ENCODE data around the gene RFX2.
A peak's percentile ranks its signal among the peaks of the same experiment; 100 is the strongest.

Gene RFX2

GRCh38 chr19:6095760-6096159 lies 14.5 kb downstream of the RFX2 start:
- no peak overlapping the region for H3K4me3 ChIP-seq (ENCODE audit: low read depth, low read length)
- no peak for DNase-seq (ENCODE audit: low read depth, low spot score)
- no peak for TF ChIP-seq CTCF (IDR thresholded peaks at IDR 0.05; ENCODE audit: low read depth, low read length)
- in situ Hi-C loops (cut with HindIII; ENCODE audit: low sequenced_read_pairs) = no loop called here

GRCh38 chr19:6092329-6093286 lies 17.7 kb downstream of the RFX2 start:
- in situ Hi-C loops (cut with HindIII; ENCODE audit: low sequenced_read_pairs) = no loop called here
- peak overlapping the region; percentile 9 for H3K4me3 ChIP-seq (ENCODE audit: low read depth, low read length)
- TF ChIP-seq CTCF (IDR thresholded peaks at IDR 0.05; ENCODE audit: low read depth, low read length) = no peak
- DNase-seq (ENCODE audit: low read depth, low spot score) = peak; percentile 82

GRCh38 chr19:6091771-6092291 lies 18.5 kb downstream of the RFX2 start:
- TF ChIP-seq CTCF (IDR thresholded peaks at IDR 0.05; ENCODE audit: low read depth, low read length) = no peak
- DNase-seq (ENCODE audit: low read depth, low spot score) = peak; percentile 56
- in situ Hi-C loops (cut with HindIII; ENCODE audit: low sequenced_read_pairs) = no loop called here
- peak overlapping the region; percentile 9 for H3K4me3 ChIP-seq (ENCODE audit: low read depth, low read length)

GRCh38 chr19:6090634-6091033 lies 19.7 kb downstream of the RFX2 start:
- in situ Hi-C loops (cut with HindIII; ENCODE audit: low sequenced_read_pairs) = no loop called here
- no peak for DNase-seq (ENCODE audit: low read depth, low spot score)
- no peak for TF ChIP-seq CTCF (IDR thresholded peaks at IDR 0.05; ENCODE audit: low read depth, low read length)
- no peak overlapping the region for H3K4me3 ChIP-seq (ENCODE audit: low read depth, low read length)

GRCh38 chr19:6088602-6089049 lies 21.7 kb downstream of the RFX2 start:
- no peak overlapping the region for H3K4me3 ChIP-seq (ENCODE audit: low read depth, low read length)
- no peak for TF ChIP-seq CTCF (IDR thresholded peaks at IDR 0.05; ENCODE audit: low read depth, low read length)
- in situ Hi-C loops (cut with HindIII; ENCODE audit: low sequenced_read_pairs) = no loop called here
- peak; percentile 65 for DNase-seq (ENCODE audit: low read depth, low spot score)

GRCh38 chr19:6087074-6087571 lies 23.2 kb downstream of the RFX2 start:
- H3K4me3 ChIP-seq (ENCODE audit: low read depth, low read length) = no peak overlapping the region
- in situ Hi-C loops (cut with HindIII; ENCODE audit: low sequenced_read_pairs) = no loop called here
- no peak for DNase-seq (ENCODE audit: low read depth, low spot score)
- no peak for TF ChIP-seq CTCF (IDR thresholded peaks at IDR 0.05; ENCODE audit: low read depth, low read length)

All from astrocyte of the spinal cord (primary cell).